Lung microvascular endothelial cell (primary cell): ENCODE data around the gene SLC2A4. TPM values are rescaled to one million over a fixed set of nuclear protein-coding genes. Genes with fewer than 3 reads are reported as not detected.

Experiments used
- total RNA-seq: library from RNA; depleted of rRNA; stranded (reverse); fragments of >200 nt; gene quantifications from 2 replicates; pipeline ENCODE4 v1.2.1, GENCODE V29; 2014

The SLC2A4 gene
- total RNA-seq, 1 donor from 2014 or later: 0.60 TPM

Other genes starting within 250 kb of the SLC2A4 start
- 1.3 and 2.4 TPM in 2 replicates for gene SLC16A13, start 245.7 kb upstream of the SLC2A4 start, total RNA-seq
- 0.22 and 1.2 TPM in 2 replicates for gene SLC16A11, start 237.6 kb upstream of the SLC2A4 start, total RNA-seq
- gene CLEC10A, start 201.5 kb upstream of the SLC2A4 start, total RNA-seq: 0.99 and 1.7 TPM in 2 replicates
- gene ASGR2, start 166.9 kb upstream of the SLC2A4 start, total RNA-seq: not detected in 2 replicates
- 14.4 and 28.8 TPM in 2 replicates for gene ASGR1, start 102.3 kb upstream of the SLC2A4 start, total RNA-seq
- 5.4 and 9.1 TPM in 2 replicates for gene DLG4, start 61.9 kb upstream of the SLC2A4 start, total RNA-seq
- 205 and 242 TPM in 2 replicates for gene ACADVL, start 61.8 kb upstream of the SLC2A4 start, total RNA-seq
- 25.1 and 31.9 TPM in 2 replicates for gene DVL2, start 47.2 kb upstream of the SLC2A4 start, total RNA-seq
- gene PHF23, start 42.3 kb upstream of the SLC2A4 start, total RNA-seq: 30.9 and 38.5 TPM in 2 replicates
- gene GABARAP, start 39.3 kb upstream of the SLC2A4 start, total RNA-seq: 124 and 130 TPM in 2 replicates
- gene CTDNEP1, start 30.0 kb upstream of the SLC2A4 start, total RNA-seq: 22.4 and 25.2 TPM in 2 replicates
- gene ELP5, start 29.5 kb upstream of the SLC2A4 start, total RNA-seq: 26.6 and 32.7 TPM in 2 replicates
- 0.99 and 7.0 TPM in 2 replicates for gene CLDN7, start 19.2 kb upstream of the SLC2A4 start, total RNA-seq
- gene YBX2, start 12.9 kb downstream of the SLC2A4 start, total RNA-seq: under 0.01 TPM in 2 replicates
- 385 and 487 TPM in 2 replicates for gene EIF5A, start 25.9 kb downstream of the SLC2A4 start, total RNA-seq
- gene GPS2, start 33.6 kb downstream of the SLC2A4 start, total RNA-seq: 22.9 and 33.5 TPM in 2 replicates
- 7.4 and 13.1 TPM in 2 replicates for gene NEURL4, start 47.6 kb downstream of the SLC2A4 start, total RNA-seq
- 0.40 and 0.44 TPM in 2 replicates for gene ACAP1, start 54.8 kb downstream of the SLC2A4 start, total RNA-seq
- gene KCTD11, start 70.4 kb downstream of the SLC2A4 start, total RNA-seq: 2.4 and 3.8 TPM in 2 replicates
- gene TMEM95, start 73.4 kb downstream of the SLC2A4 start, total RNA-seq: not detected in 2 replicates
- 1.5 and 1.8 TPM in 2 replicates for gene TNK1, start 99.4 kb downstream of the SLC2A4 start, total RNA-seq
- gene PLSCR3, start 112.8 kb downstream of the SLC2A4 start, total RNA-seq: 15.0 and 19.4 TPM in 2 replicates
- gene TMEM256, start 122.4 kb downstream of the SLC2A4 start, total RNA-seq: 141 and 232 TPM in 2 replicates
- gene NLGN2, start 126.1 kb downstream of the SLC2A4 start, total RNA-seq: 1.2 and 1.3 TPM in 2 replicates
- not detected in 2 replicates for gene SPEM1, start 138.6 kb downstream of the SLC2A4 start, total RNA-seq
- not detected in 2 replicates for gene SPEM2, start 143.9 kb downstream of the SLC2A4 start, total RNA-seq
- gene SPEM3, start 147.1 kb downstream of the SLC2A4 start, total RNA-seq: not detected in 2 replicates
- 6.1 and 9.3 TPM in 2 replicates for gene TMEM102, start 153.7 kb downstream of the SLC2A4 start, total RNA-seq
- 0.20 and 0.22 TPM in 2 replicates for gene FGF11, start 157.8 kb downstream of the SLC2A4 start, total RNA-seq
- gene CHRNB1, start 163.3 kb downstream of the SLC2A4 start, total RNA-seq: 8.1 and 9.2 TPM in 2 replicates
- 6.3 and 8.5 TPM in 2 replicates for gene ZBTB4, start 197.9 kb downstream of the SLC2A4 start, total RNA-seq
- not detected in 2 replicates for gene SLC35G6, start 199.7 kb downstream of the SLC2A4 start, total RNA-seq
- gene POLR2A, start 202.6 kb downstream of the SLC2A4 start, total RNA-seq: 56.0 and 70.0 TPM in 2 replicates